Activated naive CD4-positive, alpha-beta T cell treated with anti-CD3 and anti-CD28 coated beads, Interleukin-2, amount 50 U/mL, for 24 hours (primary cell): ENCODE data around the gene MET.
"Not testable (repeated sequence)": the region's sequence is repeated elsewhere in the genome, so short reads cannot be mapped to it uniquely, and the experiment has no call there.

Experiments used
- H3K27ac Mint-ChIP-seq: one replicate; pipeline ENCODE4 v1.8.0; 2021; ENCODE audit warnings: mild to moderate bottlenecking, mixed read lengths
- H3K27me3 Mint-ChIP-seq: one replicate; pipeline ENCODE4 v1.8.0; 2021; ENCODE audit warnings: mixed read lengths
- H3K36me3 Mint-ChIP-seq: one replicate; pipeline ENCODE4 v1.8.0; 2021; ENCODE audit warnings: mixed read lengths
- H3K4me1 Mint-ChIP-seq: one replicate; pipeline ENCODE4 v1.8.0; 2021; ENCODE audit warnings: mixed read lengths
- H3K4me3 Mint-ChIP-seq: one replicate; pipeline ENCODE4 v1.8.0; 2021; ENCODE audit warnings: mild to moderate bottlenecking, mixed read lengths
- H3K9me3 Mint-ChIP-seq: one replicate; pipeline ENCODE4 v1.8.0; 2021; ENCODE audit warnings: mixed read lengths

Gene MET

DNA sequence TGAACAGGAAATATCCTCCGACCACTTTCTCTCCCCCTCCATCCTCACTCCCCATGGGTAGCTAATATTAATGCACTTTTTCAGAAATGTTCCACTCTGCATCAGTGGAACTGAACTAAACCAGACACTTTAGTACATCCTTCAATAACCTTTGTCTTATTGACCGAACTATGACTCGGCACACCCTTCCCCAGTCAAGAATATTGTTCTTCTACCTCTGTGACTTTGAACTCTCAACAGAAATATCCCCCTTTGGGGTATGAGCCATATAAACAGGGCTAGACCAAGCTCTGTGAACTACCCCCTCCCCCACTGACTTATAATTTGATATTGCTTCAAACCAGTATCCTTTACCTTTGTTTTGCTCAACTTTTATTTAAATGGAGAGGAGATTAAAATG lies 132.5 kb downstream of the MET start:
- no peak overlapping the region for H3K27ac Mint-ChIP-seq
- H3K4me1 Mint-ChIP-seq, result no peaks in the 10 kb centered on the region
- H3K9me3 Mint-ChIP-seq, result no peaks in the 10 kb centered on the region
- no peak overlapping the region for H3K4me3 Mint-ChIP-seq
- peaks cover 5% of the 10 kb centered on the region for H3K27me3 Mint-ChIP-seq
- no peaks in the 10 kb centered on the region for H3K36me3 Mint-ChIP-seq

DNA sequence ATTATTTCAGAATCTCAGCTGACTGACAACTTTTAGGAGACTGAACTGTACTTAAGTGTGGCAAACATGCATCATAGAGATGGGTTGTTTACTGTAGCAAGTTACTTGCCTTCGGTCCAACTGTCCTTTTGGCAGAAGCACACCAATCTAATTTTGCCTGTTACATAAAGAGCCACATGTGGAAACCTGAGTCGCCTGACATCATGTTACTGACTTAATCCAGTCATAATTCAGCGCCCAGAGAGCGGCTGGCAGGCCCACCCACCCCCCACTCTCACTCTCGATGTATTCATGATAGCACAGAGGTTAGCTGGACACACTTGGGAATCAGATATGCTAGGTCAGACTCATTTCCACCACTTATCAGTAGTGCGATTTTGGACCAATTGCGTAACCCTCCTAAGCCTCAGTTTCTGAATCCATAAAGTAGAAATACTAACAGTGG lies 133.1 kb downstream of the MET start:
- H3K27me3 Mint-ChIP-seq, result peaks cover 3% of the 10 kb centered on the region
- H3K4me3 Mint-ChIP-seq, result no peak overlapping the region

GRCh38 chr7:116806046-116806944 lies 134.3 kb downstream of the MET start:
- H3K9me3 Mint-ChIP-seq, result no peaks in the 10 kb centered on the region
- H3K27me3 Mint-ChIP-seq, result peaks cover 1% of the 10 kb centered on the region
- H3K4me3 Mint-ChIP-seq, result no peak overlapping the region
- H3K27ac Mint-ChIP-seq, result no peak overlapping the region
- H3K4me1 Mint-ChIP-seq, result no peaks in the 10 kb centered on the region
- H3K36me3 Mint-ChIP-seq, result no peaks in the 10 kb centered on the region

More for the DNA sequence above, 133.1 kb downstream of the MET start:
- Mint-ChIP-seq H3K4me1 (no peaks in the 10 kb centered on the region), H3K9me3 (no peaks in the 10 kb centered on the region), H3K27ac (no peak overlapping the region), H3K36me3 (no peaks in the 10 kb centered on the region)

DNA sequence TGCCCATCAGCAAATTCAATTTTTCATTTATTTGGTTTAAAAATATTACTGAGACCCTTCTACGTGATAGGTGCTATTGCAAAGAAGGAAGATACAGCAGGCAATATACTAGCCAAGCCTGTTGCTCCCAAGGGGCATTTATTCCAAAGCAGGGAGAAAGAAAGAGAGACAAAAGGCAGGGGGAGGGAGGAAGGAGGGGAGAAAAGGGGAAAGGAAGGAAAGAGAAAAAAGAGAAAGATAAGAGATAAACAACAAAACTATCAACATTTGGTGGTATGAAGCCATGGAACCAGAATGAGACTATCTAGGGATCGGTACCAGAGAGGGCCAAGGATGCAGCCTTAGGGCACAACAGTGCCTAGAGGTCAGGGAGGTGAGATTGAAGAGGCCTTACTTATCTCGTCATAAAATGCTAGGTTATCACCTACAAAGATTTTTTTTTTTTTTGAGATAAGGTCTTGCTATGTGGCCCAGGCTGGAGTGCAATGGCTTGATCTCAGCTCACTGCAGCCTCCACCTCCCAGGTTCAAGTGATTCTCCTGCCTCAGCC lies 135.1 kb downstream of the MET start:
- Mint-ChIP-seq H3K27ac (no peak overlapping the region), H3K27me3 (peaks cover 1% of the 10 kb centered on the region), H3K4me3 (no peak overlapping the region), H3K4me1 (no peaks in the 10 kb centered on the region), H3K36me3 (no peaks in the 10 kb centered on the region), H3K9me3 (no peaks in the 10 kb centered on the region)

DNA sequence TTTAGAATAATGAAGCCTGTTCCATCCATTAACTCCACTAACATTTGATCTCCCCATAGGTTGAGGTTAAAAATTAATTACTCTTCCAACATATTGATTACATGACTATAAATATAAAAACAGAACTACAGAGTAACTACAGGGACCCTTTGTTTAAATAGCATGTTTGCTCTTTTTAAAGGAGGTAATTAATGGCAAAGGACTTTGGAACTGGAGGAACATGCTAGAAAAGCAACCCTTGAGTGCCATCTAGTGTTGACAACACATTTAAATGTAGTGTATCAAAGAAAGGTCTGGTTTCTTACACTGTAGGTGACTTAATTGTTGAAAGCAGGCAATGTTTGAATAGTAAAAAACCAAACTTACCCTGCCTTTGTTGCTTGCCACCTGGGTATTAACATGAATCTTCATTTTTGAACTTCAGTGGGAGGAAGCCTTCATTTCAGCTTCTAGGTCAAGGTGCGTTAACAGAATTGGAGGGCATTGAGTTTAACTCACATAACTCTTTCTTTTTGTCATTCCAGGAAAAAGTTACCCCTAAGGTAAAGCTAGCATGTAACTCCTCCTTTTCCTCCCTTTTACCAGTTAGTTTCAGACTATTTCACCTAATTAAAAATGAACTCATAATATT lies 137.8 kb downstream of the MET start:
- no peaks in the 10 kb centered on the region for H3K36me3 Mint-ChIP-seq
- no peaks in the 10 kb centered on the region for H3K27me3 Mint-ChIP-seq
- no peaks in the 10 kb centered on the region for H3K4me1 Mint-ChIP-seq
- no peak overlapping the region for H3K27ac Mint-ChIP-seq
- H3K4me3 Mint-ChIP-seq, result no peak overlapping the region
- no peaks in the 10 kb centered on the region for H3K9me3 Mint-ChIP-seq

- no peaks in the 10 kb centered on the region for H3K36me3 Mint-ChIP-seq
- no peaks in the 10 kb centered on the region for H3K27me3 Mint-ChIP-seq
- no peaks in the 10 kb centered on the region for H3K4me1 Mint-ChIP-seq
- no peak overlapping the region for H3K4me3 Mint-ChIP-seq
- no peaks in the 10 kb centered on the region for H3K9me3 Mint-ChIP-seq
- no peak overlapping the region for H3K27ac Mint-ChIP-seq
These were observed 138.5 kb downstream of the MET start for GRCh38 chr7:116810267-116811116.

DNA sequence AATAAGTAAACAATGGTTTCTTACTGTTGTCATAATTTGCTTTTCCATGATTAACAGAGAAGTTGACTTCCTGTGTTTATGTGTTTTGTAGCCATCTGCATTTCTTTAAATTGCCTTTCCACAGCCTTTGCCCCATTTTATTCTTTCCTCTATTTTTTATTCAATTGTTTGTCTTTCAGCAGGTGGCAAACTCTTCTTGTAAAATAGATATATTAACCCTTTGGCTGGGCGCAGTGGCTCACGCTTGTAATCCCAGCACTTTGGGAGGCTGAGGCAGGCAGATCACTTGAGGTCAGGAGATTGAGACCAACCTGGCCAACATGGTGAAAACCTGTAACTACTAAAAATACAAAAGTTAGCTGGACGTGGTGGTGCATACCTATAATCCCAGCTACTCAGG lies 139.8 kb downstream of the MET start:
- H3K4me1 Mint-ChIP-seq, result no peaks in the 10 kb centered on the region
- no peaks in the 10 kb centered on the region for H3K9me3 Mint-ChIP-seq
- no peak overlapping the region for H3K4me3 Mint-ChIP-seq

GRCh38 chr7:116812860-116813259 lies 140.9 kb downstream of the MET start:
- Mint-ChIP-seq H3K4me3 (no peak overlapping the region), H3K27ac (no peak overlapping the region), H3K36me3 (no peaks in the 10 kb centered on the region), H3K4me1 (no peaks in the 10 kb centered on the region), H3K27me3 (no peaks in the 10 kb centered on the region), H3K9me3 (no peaks in the 10 kb centered on the region)

More for the DNA sequence above, 139.8 kb downstream of the MET start:
- H3K27ac Mint-ChIP-seq, result no peak overlapping the region
- no peaks in the 10 kb centered on the region for H3K27me3 Mint-ChIP-seq
- no peaks in the 10 kb centered on the region for H3K36me3 Mint-ChIP-seq

DNA sequence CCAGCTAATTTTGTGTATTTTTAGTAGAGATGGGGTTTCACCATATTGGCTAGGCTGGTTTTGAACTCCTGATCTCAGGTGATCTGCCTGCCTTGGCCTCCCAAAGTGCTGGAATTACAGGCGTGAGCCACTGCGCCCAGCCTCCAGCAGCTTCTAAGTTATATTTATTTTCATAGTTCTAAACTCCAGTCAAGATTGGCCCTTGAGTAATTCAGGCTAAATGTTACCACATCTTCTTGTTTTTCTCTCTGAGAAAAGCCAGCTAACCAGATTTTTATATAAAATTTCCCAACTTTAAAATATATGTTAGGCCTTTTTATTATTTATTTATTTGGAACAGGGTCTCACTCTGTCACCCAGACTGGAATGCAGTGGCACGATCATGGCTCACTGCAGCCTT lies 141.4 kb downstream of the MET start:
- H3K27ac Mint-ChIP-seq, H3K4me1 Mint-ChIP-seq, H3K36me3 Mint-ChIP-seq, H3K27me3 Mint-ChIP-seq, H3K9me3 Mint-ChIP-seq, H3K4me3 Mint-ChIP-seq: not testable (repeated sequence)

GRCh38 chr7:116815041-116815440 lies 143.0 kb downstream of the MET start:
- no peak overlapping the region for H3K4me3 Mint-ChIP-seq
- H3K36me3 Mint-ChIP-seq, result no peaks in the 10 kb centered on the region
- H3K4me1 Mint-ChIP-seq, result no peaks in the 10 kb centered on the region
- H3K9me3 Mint-ChIP-seq, result no peaks in the 10 kb centered on the region
- H3K27ac Mint-ChIP-seq, result no peak overlapping the region
- H3K27me3 Mint-ChIP-seq, result no peaks in the 10 kb centered on the region

GRCh38 chr7:116820149-116820548 lies 148.2 kb downstream of the MET start:
- H3K9me3 Mint-ChIP-seq, result no peaks in the 10 kb centered on the region
- no peak overlapping the region for H3K27ac Mint-ChIP-seq
- peaks cover 2% of the 10 kb centered on the region for H3K27me3 Mint-ChIP-seq
- no peaks in the 10 kb centered on the region for H3K4me1 Mint-ChIP-seq
- H3K36me3 Mint-ChIP-seq, result no peaks in the 10 kb centered on the region
- H3K4me3 Mint-ChIP-seq, result no peak overlapping the region

- H3K36me3 Mint-ChIP-seq, H3K4me1 Mint-ChIP-seq, H3K4me3 Mint-ChIP-seq, H3K27me3 Mint-ChIP-seq, H3K27ac Mint-ChIP-seq, H3K9me3 Mint-ChIP-seq: not testable (repeated sequence)
These were observed 149.7 kb downstream of the MET start for GRCh38 chr7:116821647-116822046.

- Mint-ChIP-seq H3K9me3 (no peaks in the 10 kb centered on the region), H3K27ac (no peak overlapping the region), H3K4me3 (no peak overlapping the region), H3K27me3 (peaks cover 8% of the 10 kb centered on the region), H3K36me3 (no peaks in the 10 kb centered on the region), H3K4me1 (no peaks in the 10 kb centered on the region)
These were observed 152.5 kb downstream of the MET start for GRCh38 chr7:116824449-116824848.

GRCh38 chr7:116828281-116828680 lies 156.3 kb downstream of the MET start:
- no peaks in the 10 kb centered on the region for H3K9me3 Mint-ChIP-seq
- H3K4me1 Mint-ChIP-seq, result no peaks in the 10 kb centered on the region
- H3K36me3 Mint-ChIP-seq, result no peaks in the 10 kb centered on the region
- no peak overlapping the region for H3K27ac Mint-ChIP-seq
- H3K4me3 Mint-ChIP-seq, result no peak overlapping the region
- H3K27me3 Mint-ChIP-seq, result peaks cover 8% of the 10 kb centered on the region

DNA sequence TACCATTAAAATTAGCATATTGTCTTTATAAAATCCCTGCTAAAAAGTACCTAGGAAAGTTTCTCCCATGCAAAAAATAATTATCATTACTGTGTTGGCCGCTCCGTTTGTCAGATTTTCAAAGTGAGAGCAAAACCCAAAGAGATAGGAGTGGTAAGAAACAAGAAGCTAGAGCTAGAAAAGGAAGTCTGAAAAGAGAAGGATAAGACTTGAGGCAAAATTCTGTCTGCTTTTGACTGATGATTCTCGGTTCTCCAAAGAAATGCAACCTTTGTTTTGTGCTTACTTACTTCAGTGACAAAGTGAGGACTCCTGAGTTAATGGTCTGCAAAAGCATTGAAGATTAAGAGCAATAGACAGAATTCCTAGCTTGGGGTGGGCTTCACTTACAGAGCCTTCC lies 157.0 kb downstream of the MET start:
- Mint-ChIP-seq H3K27me3 (peaks cover 7% of the 10 kb centered on the region), H3K27ac (no peak overlapping the region), H3K4me3 (no peak overlapping the region), H3K4me1 (no peaks in the 10 kb centered on the region), H3K36me3 (no peaks in the 10 kb centered on the region), H3K9me3 (no peaks in the 10 kb centered on the region)
